SU-DHL-6 (cell line): ENCODE data around the gene CLHC1.

Experiments used
- EZH2phosphoT487 ChIP-seq: fragments of 200-600 bp; sonication (generic), shearing (Covaris generic); conservative IDR thresholded peaks from 2 replicates; pipeline ENCODE4 v1.6.1; 2018; ENCODE audit warnings: mild to moderate bottlenecking, antibody characterized with exemption, low read length, moderate library complexity, mixed read lengths
- TF ChIP-seq, protein P1 (sequence below): fragments of 200-600 bp; sonication (generic); IDR thresholded peaks from one replicate; pipeline ENCODE4 v1.5.1; 2017; ENCODE audit warnings: antibody characterized with exemption, mild to moderate bottlenecking, low read length, moderate library complexity; ENCODE audit not compliant: insufficient read depth, poor library complexity, severe bottlenecking

DNA sequence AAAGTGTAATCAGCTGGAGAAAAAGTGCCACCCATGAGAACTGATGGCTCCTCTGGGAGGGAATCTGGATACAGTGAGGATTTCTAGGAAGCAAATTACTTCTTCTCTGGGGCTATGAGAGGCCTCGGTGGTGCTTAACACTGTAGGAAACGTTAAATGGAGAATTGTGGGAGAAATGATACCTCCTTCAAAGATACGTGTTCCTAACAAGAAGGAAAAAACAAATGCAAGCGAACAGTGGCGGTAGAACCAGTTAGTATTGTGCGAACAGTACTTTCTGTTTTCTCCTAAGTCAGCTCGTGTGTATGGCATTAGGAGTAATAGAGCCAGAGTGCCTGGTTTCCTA lies 37.5 kb upstream of the CLHC1 start:
- TF ChIP-seq, protein P1, sequence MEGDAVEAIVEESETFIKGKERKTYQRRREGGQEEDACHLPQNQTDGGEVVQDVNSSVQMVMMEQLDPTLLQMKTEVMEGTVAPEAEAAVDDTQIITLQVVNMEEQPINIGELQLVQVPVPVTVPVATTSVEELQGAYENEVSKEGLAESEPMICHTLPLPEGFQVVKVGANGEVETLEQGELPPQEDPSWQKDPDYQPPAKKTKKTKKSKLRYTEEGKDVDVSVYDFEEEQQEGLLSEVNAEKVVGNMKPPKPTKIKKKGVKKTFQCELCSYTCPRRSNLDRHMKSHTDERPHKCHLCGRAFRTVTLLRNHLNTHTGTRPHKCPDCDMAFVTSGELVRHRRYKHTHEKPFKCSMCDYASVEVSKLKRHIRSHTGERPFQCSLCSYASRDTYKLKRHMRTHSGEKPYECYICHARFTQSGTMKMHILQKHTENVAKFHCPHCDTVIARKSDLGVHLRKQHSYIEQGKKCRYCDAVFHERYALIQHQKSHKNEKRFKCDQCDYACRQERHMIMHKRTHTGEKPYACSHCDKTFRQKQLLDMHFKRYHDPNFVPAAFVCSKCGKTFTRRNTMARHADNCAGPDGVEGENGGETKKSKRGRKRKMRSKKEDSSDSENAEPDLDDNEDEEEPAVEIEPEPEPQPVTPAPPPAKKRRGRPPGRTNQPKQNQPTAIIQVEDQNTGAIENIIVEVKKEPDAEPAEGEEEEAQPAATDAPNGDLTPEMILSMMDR, result no peak
- no peak for TF ChIP-seq EZH2phosphoT487
